GM18909 (cell line): ENCODE measurements around the gene C10orf67.
A peak's percentile ranks its signal among the peaks of the same experiment; 100 is the strongest.
"Not testable (repeated sequence)": the region's sequence is repeated elsewhere in the genome, so short reads cannot be mapped to it uniquely, and the experiment has no call there.

ENCODE experiments used
- ATAC-seq: cut with Tn5 transposase; IDR thresholded peaks from one replicate; pipeline ENCODE4 v1.9.1; 2021; ENCODE audit warnings: mild to moderate bottlenecking; ENCODE audit not compliant: unreplicated experiment, poor library complexity

Gene C10orf67

DNA sequence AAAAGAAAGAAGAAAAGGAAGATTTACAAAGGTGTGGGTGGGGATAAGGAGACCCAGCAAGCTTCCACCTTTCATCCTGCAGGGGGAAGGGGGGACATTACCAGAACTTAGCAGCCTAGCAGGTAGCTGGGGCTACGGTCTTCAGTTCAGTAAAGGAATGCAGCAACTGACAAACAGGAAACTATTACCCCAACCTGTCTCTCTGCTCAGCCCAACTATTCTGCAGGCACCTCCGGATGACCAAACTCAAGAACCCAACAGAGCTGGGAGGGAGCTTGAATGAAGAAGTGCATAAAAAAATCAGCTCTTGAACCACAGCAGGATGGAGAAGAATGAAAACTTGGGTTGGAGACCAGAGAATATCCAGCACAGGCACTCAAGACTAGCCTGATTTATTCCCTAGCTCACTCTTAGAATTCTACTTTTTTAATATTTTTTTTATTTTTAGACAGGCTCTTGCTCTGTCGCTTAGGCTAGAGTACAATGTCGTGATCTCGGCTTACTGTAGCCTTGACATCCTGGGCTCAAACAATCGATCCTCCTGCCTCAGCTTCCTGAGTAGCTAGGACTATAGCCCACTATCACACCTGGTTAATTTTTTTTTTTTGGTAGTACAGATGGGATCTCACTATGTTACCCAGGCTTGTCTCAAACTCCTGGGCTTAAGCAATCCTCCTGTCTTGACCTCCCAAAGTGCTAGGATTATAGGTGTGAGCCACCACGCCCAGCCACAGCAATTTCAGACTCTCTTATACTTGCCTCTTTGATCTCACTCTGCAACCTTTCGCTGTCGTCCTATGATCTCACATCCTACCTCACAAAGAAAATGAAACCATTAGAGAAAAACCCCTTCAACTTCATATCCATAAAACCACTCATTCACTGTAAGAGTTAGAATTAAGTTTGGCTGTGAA is 18.5 kb upstream of the C10orf67 start:
- ATAC-seq, result peak; percentile 38

DNA sequence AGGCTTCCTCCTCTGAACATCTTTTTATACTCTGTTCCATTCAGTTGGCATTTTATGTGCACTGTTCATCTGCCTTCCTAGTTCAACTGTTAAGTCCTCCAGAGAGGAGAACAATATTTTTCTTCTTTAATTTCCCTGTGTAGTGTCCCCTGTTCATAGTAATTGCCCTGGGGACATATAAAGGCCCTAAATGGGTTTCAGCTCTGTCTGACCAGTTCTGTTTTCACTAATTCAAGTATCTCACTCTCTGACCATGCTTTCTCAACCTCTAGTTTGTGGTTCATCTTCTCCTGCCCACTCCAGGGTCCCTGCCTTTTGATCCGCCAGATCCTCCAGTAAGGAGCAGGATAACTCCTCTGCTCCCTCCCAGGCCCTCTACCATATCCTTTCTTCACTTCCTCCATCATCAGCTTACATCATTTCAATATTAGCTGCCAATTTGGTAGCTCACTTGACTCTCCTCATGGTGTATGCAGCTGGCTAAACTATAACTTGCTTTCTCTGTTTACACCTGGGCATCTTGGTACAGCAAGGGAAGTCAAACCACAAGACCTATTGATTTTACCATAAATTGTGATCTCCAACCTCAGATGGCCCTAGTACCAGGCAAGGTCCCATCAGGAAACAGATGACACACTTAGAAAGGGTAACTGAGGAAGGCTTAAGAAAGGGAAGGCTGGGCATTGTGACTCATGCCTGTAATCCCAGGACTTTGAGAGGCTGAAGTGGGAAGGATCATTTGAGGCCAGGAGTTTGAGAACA is 17.7 kb upstream of the C10orf67 start:
- peak; percentile 61 for ATAC-seq

DNA sequence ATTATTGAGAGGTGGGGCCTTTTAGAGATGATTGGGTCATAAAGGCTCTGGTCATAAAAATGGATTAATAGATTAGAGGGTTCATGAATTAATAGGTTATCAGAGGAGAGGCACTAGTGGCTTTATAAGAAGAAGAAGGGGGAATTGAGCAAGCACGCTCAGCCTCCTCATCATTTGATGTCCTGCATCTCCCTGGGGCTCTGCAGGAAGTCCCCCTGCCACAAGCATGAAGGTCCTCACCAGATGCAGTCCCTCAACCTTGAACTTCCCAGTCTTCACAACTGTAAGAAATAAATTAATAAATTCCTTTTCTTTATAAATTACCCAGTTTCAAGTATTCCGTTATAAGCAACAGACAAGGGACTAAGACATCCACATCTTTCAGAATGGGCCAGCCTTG is 17.1 kb upstream of the C10orf67 start:
- ATAC-seq, result no peak

DNA sequence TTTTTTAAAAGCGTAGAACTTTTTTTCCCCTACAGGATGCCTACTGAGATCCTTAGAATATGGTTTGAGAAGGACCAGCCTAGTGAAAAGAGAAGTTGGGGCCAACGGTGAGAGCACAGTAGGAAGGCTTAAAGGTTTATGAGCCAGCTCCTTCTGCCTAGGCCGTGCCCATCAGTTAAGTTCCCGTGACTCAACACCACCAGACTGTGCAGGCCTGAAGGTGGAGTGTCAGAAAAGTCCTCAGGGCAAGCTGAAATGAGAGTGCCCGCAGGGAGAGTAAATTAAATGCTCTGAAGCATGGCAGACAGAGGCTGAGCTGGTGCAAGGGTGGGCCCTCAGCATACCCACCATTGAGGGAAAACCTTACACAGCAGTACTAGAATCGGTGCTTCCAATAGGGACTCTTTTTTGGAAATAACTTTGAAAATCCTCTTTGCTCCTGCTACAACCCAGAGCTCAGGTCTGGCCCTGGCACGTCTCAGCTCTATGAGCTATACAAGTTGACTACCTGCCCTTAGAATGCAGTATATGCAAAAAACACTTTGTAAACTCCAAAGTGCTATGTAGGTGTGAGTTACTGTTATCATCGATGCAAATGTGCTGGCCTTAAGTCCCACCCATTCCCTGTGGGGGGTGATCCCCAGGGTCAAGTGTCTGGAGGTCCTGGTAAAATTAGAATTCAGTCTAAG is 15.2 kb upstream of the C10orf67 start:
- ATAC-seq, result no peak

DNA sequence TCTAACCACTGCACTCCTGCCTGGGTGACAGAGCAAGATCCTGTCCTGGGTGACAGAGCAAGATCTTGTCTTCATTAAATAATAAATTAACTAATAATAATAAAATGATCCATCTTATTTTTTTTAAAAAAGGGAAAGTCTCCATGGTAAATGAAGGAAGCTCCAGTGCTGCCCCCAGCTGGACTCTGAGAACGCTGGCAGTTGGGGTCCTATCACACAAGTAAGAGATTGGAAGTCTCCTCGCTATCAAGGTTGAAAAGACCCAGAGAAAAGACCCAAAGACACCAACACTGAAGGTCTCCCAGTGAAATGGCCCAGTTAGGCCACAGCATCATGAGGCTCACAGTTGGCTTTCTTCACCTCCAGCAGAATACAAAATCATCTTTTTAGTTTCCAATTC is 13.8 kb upstream of the C10orf67 start:
- ATAC-seq, result no peak

DNA sequence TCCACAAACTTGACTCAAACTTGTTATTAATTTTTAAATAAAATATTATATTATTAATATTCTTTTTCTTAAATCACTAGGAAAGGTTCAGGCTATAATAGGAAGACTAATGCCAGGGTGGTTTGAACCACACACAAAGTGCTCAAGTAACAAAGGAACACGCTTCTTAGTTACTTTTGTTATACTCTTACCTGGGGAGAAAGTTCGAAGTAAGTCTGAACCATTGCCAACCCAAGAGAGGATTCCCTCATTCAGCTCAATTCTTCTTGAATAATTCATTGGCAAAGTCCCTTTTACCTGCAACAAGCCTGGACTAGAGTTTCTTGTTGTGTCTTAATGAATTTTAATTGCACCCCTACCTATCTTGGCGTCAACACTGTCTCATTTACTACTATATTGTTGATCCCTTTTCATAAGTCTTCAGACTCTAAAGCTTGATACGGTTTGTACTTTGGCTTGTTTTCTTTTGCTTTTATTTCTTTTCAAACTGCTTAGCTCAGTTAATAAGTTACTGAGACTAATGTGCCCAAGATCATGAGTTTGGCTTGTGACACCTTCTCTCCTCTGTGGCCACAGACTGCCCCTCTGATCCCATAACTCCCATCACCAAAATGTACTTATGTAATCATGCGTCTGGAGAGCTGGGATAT is 10.2 kb upstream of the C10orf67 start:
- ATAC-seq, result no peak

DNA sequence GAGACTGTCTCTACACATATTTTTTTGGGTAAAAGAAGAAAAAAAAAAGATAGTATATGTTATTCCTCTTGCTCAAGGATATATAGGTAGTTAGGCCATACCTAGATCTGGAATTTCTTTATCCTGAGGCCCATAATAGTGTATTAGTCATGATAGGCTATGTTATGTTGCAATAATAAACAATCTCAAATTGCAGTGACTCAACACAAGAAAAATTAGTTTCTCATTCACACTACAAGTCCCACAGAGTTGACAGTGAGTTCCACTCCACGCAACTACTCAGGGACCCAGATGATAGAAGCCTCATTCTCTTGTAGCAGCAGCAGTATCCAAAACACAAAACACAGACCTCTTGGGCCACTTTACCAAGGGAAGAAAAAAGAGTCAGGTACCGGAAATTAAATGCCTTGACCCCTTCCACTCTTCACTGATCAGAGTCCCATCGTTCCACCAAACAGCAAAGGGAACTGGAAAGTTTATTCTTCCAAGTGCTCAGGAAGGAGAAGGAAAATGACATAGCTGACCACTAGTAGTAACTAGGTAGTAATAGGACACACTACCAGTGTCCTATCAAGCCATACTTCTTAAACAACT is 7.4 kb upstream of the C10orf67 start:
- ATAC-seq, result no peak

DNA sequence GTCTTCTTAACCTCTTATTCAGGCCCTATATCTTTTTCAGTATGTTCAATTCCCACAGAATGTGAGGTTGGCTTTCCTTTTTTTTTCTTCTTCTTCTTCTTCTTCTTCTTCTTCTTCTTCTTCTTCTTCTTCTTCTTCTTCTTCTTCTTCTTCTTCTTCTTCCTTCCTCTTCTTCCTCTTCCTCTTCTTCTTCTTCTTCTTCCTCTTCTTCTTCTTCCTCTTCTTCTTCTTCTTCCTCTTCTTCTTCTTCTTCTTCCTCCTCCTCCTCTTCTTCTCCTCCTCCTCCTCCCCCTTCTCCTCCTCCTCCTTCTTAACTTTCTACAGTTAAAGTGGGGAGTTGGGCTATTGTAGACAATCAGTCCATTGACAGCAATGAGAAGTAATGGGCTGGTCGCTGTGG is 6.1 kb upstream of the C10orf67 start:
- ATAC-seq, result not testable (repeated sequence)

DNA sequence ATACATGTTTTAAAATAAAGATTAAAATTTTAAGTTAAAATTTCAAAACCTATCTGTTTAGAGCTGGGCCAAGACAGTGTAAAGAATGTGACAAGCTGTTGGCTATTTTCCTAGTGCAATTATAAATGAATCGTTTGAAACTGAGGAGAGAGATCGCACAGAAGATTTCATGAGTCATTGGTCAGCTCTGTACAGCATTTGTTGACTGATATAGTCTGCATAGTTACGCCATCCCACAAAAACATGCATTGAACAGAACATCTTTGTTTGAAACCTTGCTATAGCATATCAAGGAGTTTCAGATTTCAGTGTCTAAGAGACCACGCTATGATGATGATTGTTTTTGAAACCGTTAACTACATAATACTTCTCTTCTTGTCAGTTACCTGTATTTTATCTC is 1.3 kb upstream of the C10orf67 start:
- no peak for ATAC-seq

DNA sequence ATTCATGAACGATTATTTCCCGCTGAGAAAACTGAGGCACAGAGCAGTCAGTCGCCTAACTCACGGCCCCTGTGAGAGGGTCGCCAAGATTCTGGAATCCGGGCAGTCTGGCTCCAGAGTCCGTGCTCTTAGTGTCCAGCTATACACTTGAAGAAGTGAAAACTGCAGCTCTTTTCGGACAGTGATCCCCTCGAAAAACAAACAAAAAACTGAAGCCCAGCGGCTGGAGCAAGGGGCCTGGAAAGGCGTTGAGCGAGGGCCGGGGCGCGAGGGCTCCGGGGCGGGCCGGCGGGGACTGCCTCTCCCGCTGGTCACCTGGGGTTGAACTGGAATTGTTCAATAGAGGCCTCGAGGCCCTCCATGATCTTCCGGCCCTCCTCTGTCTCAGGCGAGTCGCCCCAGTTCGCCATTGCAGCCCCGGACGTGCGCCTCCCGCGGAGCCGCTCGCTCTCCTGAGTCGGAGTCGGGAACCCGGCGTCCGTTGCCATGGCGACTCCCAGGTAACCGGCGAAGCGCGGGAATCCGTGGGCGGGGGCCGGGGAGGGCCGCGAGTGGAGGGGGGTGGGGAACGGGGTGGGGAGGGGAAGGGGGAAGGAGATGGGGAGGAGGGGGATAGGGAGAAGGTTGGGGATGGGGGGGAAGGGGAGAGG is 881 bp downstream of the C10orf67 start:
- ATAC-seq, result no peak

DNA sequence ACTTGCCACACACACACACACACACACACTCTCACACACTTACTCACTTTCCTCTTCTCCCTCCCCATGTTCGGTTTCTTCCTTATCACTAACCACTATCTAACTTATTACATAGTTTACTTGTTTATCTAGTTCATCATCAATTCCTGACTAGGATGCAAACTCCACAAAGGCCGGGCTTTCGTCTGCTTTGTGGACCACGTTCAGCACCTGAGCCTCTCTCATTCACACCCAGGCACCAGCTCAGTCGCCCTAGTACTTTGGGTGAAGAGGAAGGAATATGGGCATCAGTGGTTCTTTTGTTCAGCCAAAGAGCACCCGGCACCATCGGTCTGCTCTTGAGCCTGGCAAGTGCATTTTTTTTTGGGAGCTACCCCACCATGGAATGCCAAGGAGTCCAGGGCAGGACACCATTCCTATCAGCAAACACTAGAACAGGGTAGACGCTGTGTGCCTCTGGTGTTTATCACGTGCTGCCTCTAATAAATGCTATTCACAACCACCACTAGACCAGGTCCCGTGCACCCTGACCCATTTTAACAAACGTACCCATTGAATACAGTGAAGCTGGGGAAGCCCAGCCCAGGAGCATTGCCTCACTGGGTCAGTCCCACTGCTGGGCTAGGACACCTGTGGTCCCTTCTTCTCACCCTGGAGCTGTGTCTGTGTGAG is 2.2 kb downstream of the C10orf67 start:
- ATAC-seq, result no peak

DNA sequence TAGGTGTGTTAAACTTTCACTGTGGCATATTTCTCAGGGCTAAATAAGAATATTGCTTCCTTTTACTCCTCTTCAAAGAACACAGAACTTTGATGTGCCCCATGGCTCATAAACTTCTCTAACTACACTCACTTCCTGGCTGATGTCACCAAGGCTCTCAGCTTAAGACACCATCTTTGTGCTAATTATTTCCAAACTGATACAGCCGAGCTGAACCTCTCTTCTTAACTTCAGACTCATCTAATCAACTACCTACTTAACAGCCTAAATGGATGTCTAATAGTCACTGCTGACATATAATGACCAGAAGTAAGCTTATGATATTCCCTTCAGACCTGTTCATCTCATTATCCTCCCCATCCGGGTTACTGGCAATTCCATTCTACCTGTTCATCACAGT is 3.6 kb downstream of the C10orf67 start:
- no peak for ATAC-seq

DNA sequence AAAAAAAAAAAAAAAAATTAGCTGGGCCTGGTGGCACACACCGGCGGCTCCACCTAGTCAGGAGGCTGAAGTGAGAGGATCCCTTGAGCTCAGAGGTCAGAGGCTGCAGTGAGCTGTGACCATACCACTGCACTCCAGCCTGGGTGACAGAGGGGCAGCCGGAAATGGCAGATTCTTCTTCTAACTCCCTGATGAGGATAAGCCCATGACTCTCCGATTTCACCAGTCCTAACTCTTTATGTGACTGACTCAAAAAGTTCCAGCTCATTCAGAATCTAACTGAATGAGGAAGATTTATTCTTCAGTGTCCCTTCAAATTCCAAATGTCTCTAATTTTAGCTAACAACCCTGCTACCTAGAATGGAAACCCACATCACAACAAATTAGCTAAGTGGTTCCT is 4.2 kb downstream of the C10orf67 start:
- ATAC-seq, result no peak

DNA sequence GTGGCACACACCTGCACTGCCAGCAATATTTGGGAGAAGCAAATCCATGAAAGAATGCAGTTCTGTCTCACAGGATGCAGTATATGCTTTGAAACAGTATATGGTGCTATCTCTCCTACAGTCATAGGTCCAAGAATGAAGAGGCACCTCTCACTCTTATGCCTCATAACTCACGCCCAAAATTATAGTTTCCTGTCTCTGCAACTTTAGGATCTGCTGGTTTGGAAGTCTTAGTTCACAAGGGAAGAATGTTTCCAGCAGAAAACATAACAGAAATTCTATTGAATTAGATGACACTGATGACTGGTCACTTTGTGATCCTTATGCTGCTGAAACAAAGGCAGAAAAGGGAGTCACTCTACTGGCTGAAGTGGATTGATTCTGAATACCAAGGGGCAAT is 5.7 kb downstream of the C10orf67 start:
- ATAC-seq, result no peak

DNA sequence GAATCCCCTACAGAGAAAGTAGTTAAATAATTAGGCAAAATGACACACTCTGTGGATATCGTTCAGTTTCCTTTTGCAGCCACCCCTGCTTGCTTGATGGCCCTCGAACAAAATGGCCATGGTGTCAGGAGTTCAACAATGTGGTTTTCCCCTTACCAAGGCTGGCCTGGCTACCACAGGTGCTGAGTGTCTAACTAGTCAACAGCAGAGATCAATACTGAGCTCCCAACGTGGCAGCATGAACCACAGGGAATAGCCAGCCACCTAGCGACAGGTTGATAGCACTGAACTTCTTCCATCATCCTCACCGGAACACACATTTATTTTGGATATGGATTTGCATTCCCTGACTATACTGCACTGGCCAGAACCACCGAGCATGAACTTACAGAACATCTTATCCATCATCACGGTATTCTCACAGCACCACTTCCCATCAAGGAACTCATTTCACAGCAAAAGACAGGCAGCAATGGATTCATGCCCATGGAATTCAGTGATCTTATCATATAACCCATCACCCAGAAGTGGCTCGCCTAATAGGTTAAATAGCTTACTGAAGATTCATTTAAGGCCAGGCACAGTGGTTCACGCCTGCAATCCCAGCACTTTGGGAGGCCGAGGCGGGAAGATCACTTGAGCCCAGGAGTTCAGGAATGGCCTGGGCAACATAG is 6.3 kb downstream of the C10orf67 start:
- peak; percentile 31 for ATAC-seq

DNA sequence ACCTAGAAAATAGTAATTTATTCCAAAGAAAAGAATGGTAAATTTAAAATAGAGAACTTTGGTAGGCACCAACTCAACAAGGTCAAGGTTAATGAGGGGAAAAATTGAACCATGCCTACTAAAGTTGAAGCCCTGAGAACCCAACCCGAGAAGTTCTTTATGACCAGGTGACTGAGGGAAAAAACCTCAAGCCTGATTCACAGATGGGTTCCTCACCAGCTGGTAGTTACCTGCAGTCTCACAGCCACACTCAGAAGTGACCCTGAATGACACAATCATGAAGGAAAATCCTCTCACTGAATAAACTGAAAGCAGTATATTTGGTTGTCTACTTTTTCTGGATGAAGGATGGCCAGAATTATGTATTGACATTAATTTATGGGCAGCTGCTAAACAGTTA is 7.0 kb downstream of the C10orf67 start:
- ATAC-seq, result peak; percentile 41

DNA sequence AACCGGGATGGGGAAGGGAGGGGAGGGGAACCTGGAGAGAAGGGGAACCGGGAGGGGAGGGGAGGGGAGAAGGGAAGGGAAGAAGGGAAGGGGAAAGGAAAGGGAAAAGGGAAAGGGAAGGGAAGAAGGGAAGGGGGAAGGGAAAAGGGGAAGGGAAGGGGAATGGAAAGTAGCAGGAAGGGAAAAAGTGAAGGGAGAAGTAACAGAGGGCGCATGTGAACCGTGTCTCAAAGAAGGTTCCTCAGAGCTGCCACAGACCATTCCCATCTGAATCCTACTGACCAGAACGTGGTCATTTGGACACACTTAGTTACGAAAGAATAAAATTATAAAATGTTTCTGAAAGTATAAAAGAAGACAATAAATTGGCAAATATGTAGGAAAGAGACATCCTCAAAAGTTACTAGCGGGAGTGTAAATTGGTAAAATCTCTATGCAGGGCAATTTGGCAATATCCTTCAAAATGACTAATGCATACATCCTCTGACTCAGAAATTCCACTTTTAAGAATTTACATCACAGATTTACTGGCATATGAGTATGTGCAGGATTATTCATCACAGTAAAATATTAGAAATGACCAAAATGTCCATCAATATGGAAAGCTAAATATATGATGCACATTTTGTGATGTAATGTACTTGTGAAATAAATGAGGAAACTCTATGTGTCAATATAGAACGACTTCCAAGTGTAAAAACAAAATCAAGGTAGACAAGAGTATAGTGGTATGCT is 12.9 kb downstream of the C10orf67 start:
- no peak for ATAC-seq

DNA sequence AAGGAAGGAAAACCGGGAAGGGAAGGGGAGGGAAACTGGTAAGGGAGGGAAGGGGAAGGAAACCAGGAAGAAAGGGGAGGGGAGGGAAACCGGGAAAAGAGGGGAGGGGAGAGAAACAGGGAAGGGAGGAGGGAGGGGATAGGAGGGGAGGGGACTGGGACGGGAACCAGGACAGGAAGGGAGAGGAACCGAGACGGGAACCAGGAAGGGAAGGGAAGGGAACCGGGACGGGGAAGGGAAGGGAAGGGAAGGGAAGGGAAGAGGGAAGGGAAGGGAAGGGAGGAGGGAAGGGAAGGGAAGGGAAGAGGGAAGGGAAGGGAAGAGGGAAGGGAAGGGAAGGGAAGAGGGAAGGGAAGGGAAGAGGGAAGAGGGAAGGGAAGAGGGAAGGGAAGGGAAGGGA is 13.6 kb downstream of the C10orf67 start:
- no peak for ATAC-seq
